GM12865 (cell line): ENCODE measurements around the gene SLC41A2.
"Not testable (repeated sequence)": the region's sequence is repeated elsewhere in the genome, so short reads cannot be mapped to it uniquely, and the experiment has no call there.

Experiments used
- DNase-seq: peaks from one replicate; pipeline ENCODE4 v3.0.0; 2010; ENCODE audit warnings: low read depth
- H3K4me3 ChIP-seq: 2 replicates; pipeline ENCODE4 v1.5.1; 2011; ENCODE audit warnings: mild to moderate bottlenecking, low read depth, low read length, control low read depth
- CTCF ChIP-seq: IDR thresholded peaks from 2 replicates; pipeline ENCODE4 v1.5.1; 2011; ENCODE audit warnings: low read length, control low read depth, low read depth, inconsistent platforms; ENCODE audit not compliant: insufficient read depth; ENCODE audit errors: missing control alignments

Gene SLC41A2

DNA sequence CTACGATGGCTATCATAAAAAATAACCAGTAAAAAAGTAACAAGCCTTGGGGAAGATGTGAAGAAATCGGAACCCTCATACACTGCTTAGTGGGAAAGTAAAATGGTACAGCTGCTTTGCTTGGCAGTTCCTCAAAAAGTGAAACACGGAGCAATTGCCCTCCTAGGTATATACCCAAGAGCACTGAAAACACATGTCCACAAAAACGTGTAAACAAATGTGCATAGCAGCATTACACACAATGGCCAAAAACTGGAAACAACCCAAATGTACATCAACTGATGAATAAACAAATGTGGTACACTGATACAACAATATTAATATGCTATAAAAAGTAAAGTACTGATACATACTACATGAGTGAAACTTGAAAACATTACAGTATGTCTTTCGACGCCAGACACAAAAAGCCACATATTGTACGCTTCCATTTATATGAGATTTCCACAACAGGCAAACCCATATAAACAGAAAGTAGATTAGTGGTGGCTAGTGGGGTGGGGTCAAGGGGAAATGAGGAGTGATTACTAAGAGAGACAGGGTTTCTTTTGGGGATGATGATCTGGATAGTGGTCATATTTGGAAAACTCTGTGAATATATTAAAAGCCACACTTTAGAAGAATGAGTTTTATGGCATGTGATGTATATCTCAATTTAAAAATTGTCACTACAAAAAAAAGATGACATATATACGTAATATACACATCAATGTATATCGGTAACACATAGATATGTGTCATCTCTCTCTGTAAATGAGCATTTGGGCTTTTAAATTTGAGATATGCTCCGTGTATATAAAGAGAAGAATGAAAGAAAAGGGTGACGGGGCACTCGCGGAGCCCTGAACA lies 996 bp downstream of the SLC41A2 start:
- no peak for TF ChIP-seq CTCF
- H3K4me3 ChIP-seq = peak overlapping the region; percentile 77
- DNase-seq = no peak

GRCh38 chr12:104955703-104956102 lies 2.4 kb downstream of the SLC41A2 start:
- no peak for TF ChIP-seq CTCF
- H3K4me3 ChIP-seq = no peak overlapping the region
- no peak for DNase-seq

DNA sequence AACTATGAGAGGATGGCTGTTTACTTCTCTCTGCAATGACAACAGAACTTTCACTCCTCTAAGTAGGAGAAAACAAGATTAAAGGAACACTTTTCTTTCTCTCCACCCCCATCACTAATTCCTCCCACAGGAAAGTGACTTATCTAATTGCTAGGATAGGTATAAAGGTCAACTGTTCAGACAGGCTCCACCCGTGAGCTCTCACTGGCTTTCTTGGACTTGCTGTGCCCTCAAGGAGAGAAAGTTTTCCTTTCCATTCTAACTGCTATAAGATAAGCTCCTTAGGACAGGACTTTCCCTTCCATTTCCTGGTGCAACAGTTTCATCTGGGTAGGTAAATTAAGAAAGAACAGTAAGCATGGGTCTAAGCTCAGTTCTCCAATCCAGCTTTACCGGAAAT lies 4.8 kb downstream of the SLC41A2 start:
- TF ChIP-seq CTCF = no peak
- no peak overlapping the region for H3K4me3 ChIP-seq
- DNase-seq = no peak

DNA sequence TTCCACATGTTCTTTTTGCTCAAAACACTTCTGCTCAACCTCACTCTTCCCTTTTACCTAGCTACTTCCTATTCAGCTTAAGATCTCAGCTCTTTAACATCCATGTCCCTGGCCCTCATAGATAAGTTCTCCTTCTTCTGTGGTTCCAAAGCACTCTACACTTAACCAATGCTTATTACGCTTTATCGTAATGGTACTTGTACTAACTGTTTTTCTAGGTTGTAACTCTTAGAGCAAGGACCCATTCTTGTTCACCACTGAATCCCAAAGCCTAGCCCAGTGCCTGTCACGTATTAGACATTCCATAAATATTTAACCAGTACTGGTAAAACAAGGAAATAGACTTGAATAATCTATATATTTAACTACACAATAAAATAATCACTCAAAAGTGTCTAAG lies 5.3 kb downstream of the SLC41A2 start:
- H3K4me3 ChIP-seq = no peak overlapping the region
- no peak for TF ChIP-seq CTCF
- no peak for DNase-seq

DNA sequence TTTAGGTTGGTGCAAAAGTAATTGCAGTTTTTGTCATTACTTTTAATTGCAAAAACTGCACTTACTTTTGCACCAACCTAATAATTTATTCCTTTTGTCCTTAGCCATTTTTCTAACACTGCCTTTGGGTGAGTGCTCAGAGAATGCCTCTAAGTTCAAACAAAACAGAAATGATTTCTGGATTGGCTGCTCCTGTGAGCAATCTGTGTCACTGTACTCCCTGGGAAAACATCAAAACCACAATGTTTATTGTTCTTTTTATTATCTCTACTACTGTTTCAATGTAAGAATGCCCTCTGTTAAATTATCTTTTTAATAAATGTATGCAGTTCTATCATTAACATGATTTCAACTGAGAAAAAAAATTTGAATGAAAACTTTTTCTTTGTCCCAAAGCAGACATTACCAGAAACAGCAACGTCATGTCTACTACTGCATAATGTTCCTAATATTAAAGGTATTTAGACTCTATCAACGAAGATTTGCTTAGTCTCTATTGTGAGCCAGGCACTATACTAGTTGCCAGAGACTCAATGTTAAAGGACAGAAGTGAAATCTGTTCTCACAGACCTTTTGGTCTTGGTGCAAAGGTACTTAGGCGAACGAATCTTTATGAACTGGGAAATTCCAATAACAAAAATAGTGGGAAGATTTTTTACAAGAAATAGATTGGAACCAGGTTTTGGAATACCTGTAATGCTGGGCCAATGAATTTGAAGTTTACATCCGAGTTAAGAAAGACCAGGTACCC lies 6.2 kb downstream of the SLC41A2 start:
- no peak overlapping the region for H3K4me3 ChIP-seq
- TF ChIP-seq CTCF = no peak
- DNase-seq = no peak

GRCh38 chr12:104948716-104949115 lies 9.4 kb downstream of the SLC41A2 start:
- H3K4me3 ChIP-seq, DNase-seq: not testable (repeated sequence)

DNA sequence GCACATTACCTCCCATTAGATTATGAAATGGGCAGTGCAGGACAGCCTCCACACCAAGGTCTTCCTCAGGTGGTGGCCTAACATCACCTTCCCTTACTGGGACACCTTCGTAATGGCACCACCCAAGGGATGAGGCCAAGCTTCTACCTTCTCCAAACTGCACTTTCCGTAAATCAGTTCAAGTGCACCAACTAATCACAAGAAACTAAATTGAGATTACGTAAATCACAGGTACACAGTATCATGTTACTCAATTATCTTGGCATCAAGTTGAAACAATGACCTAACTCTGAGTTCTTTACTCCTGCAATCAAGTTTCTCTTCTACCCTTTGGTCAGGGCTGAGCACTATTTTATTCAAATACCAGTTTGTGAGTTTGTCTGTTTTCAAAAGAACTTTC lies 13.8 kb downstream of the SLC41A2 start:
- DNase-seq = no peak
- no peak overlapping the region for H3K4me3 ChIP-seq
- no peak for TF ChIP-seq CTCF

- H3K4me3 ChIP-seq, DNase-seq: not testable (repeated sequence)
These were observed 14.7 kb downstream of the SLC41A2 start for GRCh38 chr12:104943401-104943800.
